Vagina (tissue), 2 donors: ENCODE measurements around the gene OTUD4.

Source experiments
- POLR2A ChIP-seq, 2 donors: fragments of 450-650 bp; IDR thresholded peaks; one replicate each; pipeline ENCODE4 v1.6.1; 2017; ENCODE audit warnings: antibody characterized with exemption in 2 of 2, mild to moderate bottlenecking in 2 of 2, moderate library complexity in 2 of 2
- TF ChIP-seq, protein P1 (sequence below), 3 experiments: fragments of 450-650 bp in 2 of 3; fragments of 200-600 bp in 1 of 3; sonication (generic) in 1 of 3; IDR thresholded peaks; one replicate each; pipeline ENCODE4 v1.5.1; 2017 to 2019; ENCODE audit warnings: antibody characterized with exemption in 3 of 3, mild to moderate bottlenecking in 2 of 3, moderate library complexity in 2 of 3

DNA sequence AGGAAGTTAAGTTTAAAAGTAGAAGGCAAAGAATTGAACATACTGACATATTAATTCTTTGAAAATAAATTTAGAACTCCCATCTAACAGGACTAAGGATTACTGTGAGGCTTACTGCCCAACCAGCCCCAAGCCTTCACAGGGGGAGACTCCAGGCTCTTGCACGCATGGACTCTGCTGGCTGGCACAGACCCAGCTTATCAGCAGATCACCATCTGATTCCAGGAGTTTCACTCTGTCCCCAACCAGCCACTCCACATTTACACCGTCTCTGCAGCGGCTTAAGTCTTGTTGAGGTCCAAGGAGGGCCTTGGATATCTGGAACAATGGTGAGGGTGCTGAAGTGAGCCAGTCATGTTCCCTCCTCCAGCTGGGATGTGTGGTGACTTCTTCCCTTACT lies 16.4 kb upstream of the OTUD4 start:
- TF ChIP-seq, protein P1, sequence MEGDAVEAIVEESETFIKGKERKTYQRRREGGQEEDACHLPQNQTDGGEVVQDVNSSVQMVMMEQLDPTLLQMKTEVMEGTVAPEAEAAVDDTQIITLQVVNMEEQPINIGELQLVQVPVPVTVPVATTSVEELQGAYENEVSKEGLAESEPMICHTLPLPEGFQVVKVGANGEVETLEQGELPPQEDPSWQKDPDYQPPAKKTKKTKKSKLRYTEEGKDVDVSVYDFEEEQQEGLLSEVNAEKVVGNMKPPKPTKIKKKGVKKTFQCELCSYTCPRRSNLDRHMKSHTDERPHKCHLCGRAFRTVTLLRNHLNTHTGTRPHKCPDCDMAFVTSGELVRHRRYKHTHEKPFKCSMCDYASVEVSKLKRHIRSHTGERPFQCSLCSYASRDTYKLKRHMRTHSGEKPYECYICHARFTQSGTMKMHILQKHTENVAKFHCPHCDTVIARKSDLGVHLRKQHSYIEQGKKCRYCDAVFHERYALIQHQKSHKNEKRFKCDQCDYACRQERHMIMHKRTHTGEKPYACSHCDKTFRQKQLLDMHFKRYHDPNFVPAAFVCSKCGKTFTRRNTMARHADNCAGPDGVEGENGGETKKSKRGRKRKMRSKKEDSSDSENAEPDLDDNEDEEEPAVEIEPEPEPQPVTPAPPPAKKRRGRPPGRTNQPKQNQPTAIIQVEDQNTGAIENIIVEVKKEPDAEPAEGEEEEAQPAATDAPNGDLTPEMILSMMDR (IDR thresholded peaks at IDR 0.05): no peak
- no peak for TF ChIP-seq POLR2A (IDR thresholded peaks at IDR 0.05)
